Muscle layer of duodenum (tissue), 2 donors: ENCODE measurements around the gene EVX2.
A peak's percentile ranks its signal among the peaks of the same experiment; 100 is the strongest.

Experiments used
- H3K27ac ChIP-seq: one replicate; pipeline ENCODE4 v1.7.0; 2013; ENCODE audit warnings: mild to moderate bottlenecking, low read length
- H3K27me3 ChIP-seq: one replicate; pipeline ENCODE4 v1.7.0; 2013; ENCODE audit warnings: low read depth, mild to moderate bottlenecking, control low read depth, low read length
- H3K36me3 ChIP-seq, 2 donors: one replicate each; pipeline ENCODE4 v1.7.0; 2013; ENCODE audit warnings: low read length in 2 of 2, control low read depth in 1 of 2, mild to moderate bottlenecking in 1 of 2; ENCODE audit not compliant: insufficient read depth in 2 of 2, control insufficient read depth in 1 of 2
- H3K4me1 ChIP-seq, 2 donors: one replicate each; pipeline ENCODE4 v1.7.0; 2013; ENCODE audit warnings: low read length in 2 of 2, mild to moderate bottlenecking in 2 of 2, control low read depth in 1 of 2, moderate library complexity in 1 of 2; ENCODE audit not compliant: insufficient read depth in 2 of 2, control insufficient read depth in 1 of 2
- H3K4me3 ChIP-seq, 2 donors: one replicate each; pipeline ENCODE4 v1.7.0; 2013; ENCODE audit warnings: low read length in 2 of 2, low read depth in 1 of 2, mild to moderate bottlenecking in 1 of 2
- H3K9me3 ChIP-seq, 2 donors: one replicate each; pipeline ENCODE4 v1.7.0; 2013; ENCODE audit warnings: low read length in 2 of 2, control low read depth in 1 of 2, mild to moderate bottlenecking in 1 of 2; ENCODE audit not compliant: control insufficient read depth in 1 of 2
- donor health status: healthy.

Gene EVX2

GRCh38 chr2:176082525-176082823 lies 1.3 kb downstream of the EVX2 start:
- Histone ChIP-seq H3K9me3 (peaks cover 0 to 5% of the 10 kb centered on the region in 2 donors), H3K4me1 (peaks cover 3 to 52% of the 10 kb centered on the region in 2 donors), H3K27ac (no peak overlapping the region), H3K4me3 (no peak overlapping the region), H3K36me3 (no peaks in the 10 kb centered on the region), H3K27me3 (peaks cover 89% of the 10 kb centered on the region)

- Histone ChIP-seq H3K4me1 (peaks cover 3 to 52% of the 10 kb centered on the region in 2 donors), H3K27ac (no peak overlapping the region), H3K4me3 (no peak overlapping the region), H3K9me3 (peaks cover 0 to 5% of the 10 kb centered on the region in 2 donors), H3K27me3 (peaks cover 89% of the 10 kb centered on the region), H3K36me3 (no peaks in the 10 kb centered on the region)
Measured at GRCh38 chr2:176081837-176082524, 1.8 kb downstream of the EVX2 start.

- H3K27ac ChIP-seq, result no peak overlapping the region
- H3K27me3 ChIP-seq, result peaks cover 88% of the 10 kb centered on the region
- no peaks in the 10 kb centered on the region for H3K36me3 ChIP-seq
- peaks cover 3 to 50% of the 10 kb centered on the region in 2 donors for H3K4me1 ChIP-seq
- no peak overlapping the region for H3K4me3 ChIP-seq
- H3K9me3 ChIP-seq, result peaks cover 0 to 5% of the 10 kb centered on the region in 2 donors
Measured at GRCh38 chr2:176081376-176081836, 2.4 kb downstream of the EVX2 start.

- Histone ChIP-seq H3K36me3 (no peaks in the 10 kb centered on the region), H3K27ac (no peak overlapping the region), H3K4me1 (peaks cover 3 to 44% of the 10 kb centered on the region in 2 donors), H3K27me3 (peaks cover 86% of the 10 kb centered on the region), H3K4me3 (no peak overlapping the region), H3K9me3 (peaks cover 0 to 5% of the 10 kb centered on the region in 2 donors)
Measured at GRCh38 chr2:176080540-176081375, 3.0 kb downstream of the EVX2 start.

- H3K27ac ChIP-seq, result no peak overlapping the region
- H3K4me3 ChIP-seq, result peak overlapping the region in 1 of 2 donors; percentile 43
- H3K9me3 ChIP-seq, result peaks cover 0 to 5% of the 10 kb centered on the region in 2 donors
- H3K36me3 ChIP-seq, result no peaks in the 10 kb centered on the region
- peaks cover 85% of the 10 kb centered on the region for H3K27me3 ChIP-seq
- peaks cover 3 to 36% of the 10 kb centered on the region in 2 donors for H3K4me1 ChIP-seq
Measured at GRCh38 chr2:176079831-176080539, 3.8 kb downstream of the EVX2 start.

- peaks cover 3 to 31% of the 10 kb centered on the region in 2 donors for H3K4me1 ChIP-seq
- H3K27ac ChIP-seq, result no peak overlapping the region
- no peaks in the 10 kb centered on the region for H3K36me3 ChIP-seq
- peaks cover 0 to 5% of the 10 kb centered on the region in 2 donors for H3K9me3 ChIP-seq
- H3K27me3 ChIP-seq, result peaks cover 85% of the 10 kb centered on the region
- peak overlapping the region in 1 of 2 donors; percentile 43 for H3K4me3 ChIP-seq
Measured at GRCh38 chr2:176079285-176079830, 4.4 kb downstream of the EVX2 start.

- H3K27me3 ChIP-seq, result peaks cover 84% of the 10 kb centered on the region
- peaks cover 0 to 5% of the 10 kb centered on the region in 2 donors for H3K9me3 ChIP-seq
- H3K4me1 ChIP-seq, result peaks cover 3 to 28% of the 10 kb centered on the region in 2 donors
- H3K4me3 ChIP-seq, result no peak overlapping the region
- no peak overlapping the region for H3K27ac ChIP-seq
- H3K36me3 ChIP-seq, result no peaks in the 10 kb centered on the region
Measured at GRCh38 chr2:176078541-176079284, 5.0 kb downstream of the EVX2 start.

- H3K27ac ChIP-seq, result no peak overlapping the region
Measured at GRCh38 chr2:176076796-176077195, 7.0 kb downstream of the EVX2 start.

GRCh38 chr2:176076063-176076462 lies 7.7 kb downstream of the EVX2 start:
- Histone ChIP-seq H3K9me3 (peaks cover 0 to 5% of the 10 kb centered on the region in 2 donors), H3K4me3 (no peak overlapping the region), H3K4me1 (peaks cover 3 to 28% of the 10 kb centered on the region in 2 donors), H3K27me3 (peaks cover 86% of the 10 kb centered on the region), H3K27ac (no peak overlapping the region), H3K36me3 (no peaks in the 10 kb centered on the region)

More at GRCh38 chr2:176076796-176077195, 7.0 kb downstream of the EVX2 start:
- Histone ChIP-seq H3K4me1 (peaks cover 3 to 25% of the 10 kb centered on the region in 2 donors), H3K9me3 (peaks cover 0 to 5% of the 10 kb centered on the region in 2 donors), H3K4me3 (no peak overlapping the region), H3K36me3 (no peaks in the 10 kb centered on the region), H3K27me3 (peaks cover 84% of the 10 kb centered on the region)

- peaks cover 3 to 26% of the 10 kb centered on the region in 2 donors for H3K4me1 ChIP-seq
- no peak overlapping the region for H3K4me3 ChIP-seq
- no peaks in the 10 kb centered on the region for H3K36me3 ChIP-seq
- H3K27me3 ChIP-seq, result peaks cover 85% of the 10 kb centered on the region
- no peak overlapping the region for H3K27ac ChIP-seq
- peaks cover 0 to 5% of the 10 kb centered on the region in 2 donors for H3K9me3 ChIP-seq
Measured at GRCh38 chr2:176075481-176075880, 8.3 kb downstream of the EVX2 start.
